K562 (cell line): ENCODE measurements around the gene NTNG1. TPM values are rescaled to one million over a fixed set of nuclear protein-coding genes. Genes with fewer than 3 reads are reported as not detected.
A peak's percentile ranks its signal among the peaks of the same experiment; 100 is the strongest.

ENCODE experiments used
- ATAC-seq: fragments of 200-7000 bp; cut with Tn5 transposase; 3 replicates; pipeline ENCODE4 v1.9.1; 2020; ENCODE audit warnings: moderate library complexity
- BruUV-seq: library from RNA; stranded (reverse); fragments of 400-500 nt; replicated peaks from 2 replicates; lab custom pipeline; 2021; lab: Mats Ljungman, UMichigan
- CTCF ChIA-PET: fragments of 300-600 bp; formaldehyde crosslinking; extraction: SDS; loops from one replicate; lab custom pipeline; 2021; ENCODE audit warnings: low intra/inter-chr PET ratio; lab: Yijun Ruan, JAX
- POLR2A ChIA-PET: fragments of 300-600, 350-650 bp; sonication (Branson Sonifier 250); formaldehyde crosslinking; extraction: SDS; loops from one replicate; lab custom pipeline; 2021; ENCODE audit warnings: antibody characterized with exemption, inconsistent platforms; lab: Yijun Ruan, JAX
- DNase-seq, 4 experiments: peaks; one replicate each; pipeline versions ENCODE4 v3.0.0 to v3.0.0-alpha.2; 2011 to 2018; ENCODE audit warnings: low spot score in 3 of 4, mixed read lengths in 3 of 4; ENCODE audit errors: extremely low read depth in 1 of 4
- FAIRE-seq: peaks from 2 replicates; lab custom pipeline; 2011; peaks lifted over from hg19 to GRCh38; lab: Jason Lieb, UNC
- H2AFZ ChIP-seq: 2 replicates; pipeline ENCODE4 v1.6.0; 2011; ENCODE audit warnings: low read depth, low read length, control low read depth, inconsistent platforms
- H3K27ac ChIP-seq: fragments of 200-600 bp; 3 replicates; pipeline ENCODE4 v1.8.0; 2011; ENCODE audit warnings: low read depth, mild to moderate bottlenecking, control low read depth, inconsistent platforms, low read length, moderate library complexity, mixed read lengths; ENCODE audit errors: extremely low read depth
- H3K27me3 ChIP-seq, 2 experiments: fragments of 300-600 bp in 1 of 2; 2 replicates in 1 of 2; 3 replicates in 1 of 2; pipeline versions ENCODE4 v1.6.0 to v1.8.0; 2011; ENCODE audit warnings: inconsistent platforms in 2 of 2, low read length in 2 of 2, mild to moderate bottlenecking in 1 of 2, mixed read lengths in 1 of 2, moderate library complexity in 1 of 2; ENCODE audit not compliant: control insufficient read depth in 2 of 2, insufficient read depth in 2 of 2
- H3K36me3 ChIP-seq: fragments of 300-600 bp; 3 replicates; pipeline ENCODE4 v1.8.0; 2011; ENCODE audit warnings: mild to moderate bottlenecking, low read length, inconsistent platforms; ENCODE audit not compliant: control insufficient read depth, insufficient read depth
- H3K4me1 ChIP-seq, 2 experiments: fragments of 200-600 bp in 1 of 2; replicated peaks in 1 of 2; 2 replicates in 1 of 2; 3 replicates in 1 of 2; pipeline versions ENCODE4 v1.5.1 to v1.8.0; 2011; ENCODE audit warnings: inconsistent platforms in 2 of 2, low read length in 2 of 2, mild to moderate bottlenecking in 1 of 2, mixed read lengths in 1 of 2, moderate library complexity in 1 of 2; ENCODE audit not compliant: control insufficient read depth in 2 of 2, insufficient read depth in 2 of 2
- H3K4me2 ChIP-seq: 2 replicates; pipeline ENCODE4 v1.6.1; 2011; ENCODE audit warnings: low read length, control low read depth, inconsistent platforms, mixed read lengths; ENCODE audit not compliant: insufficient read depth
- H3K4me3 ChIP-seq: fragments of 200-600 bp; sonication (generic), shearing (Covaris generic); 2 replicates; pipeline ENCODE4 v1.5.1; 2016; ENCODE audit warnings: control low read depth, inconsistent platforms
- H3K79me2 ChIP-seq: fragments of 200-600 bp; 3 replicates; pipeline ENCODE4 v1.8.0; 2011; ENCODE audit warnings: low read length, inconsistent platforms; ENCODE audit not compliant: control insufficient read depth, insufficient read depth
- H3K9ac ChIP-seq, 2 experiments: 2 replicates each; pipeline versions ENCODE4 v1.6.0 to v1.6.1; 2011; ENCODE audit warnings: low read depth in 2 of 2, low read length in 2 of 2, control low read depth in 1 of 2, inconsistent platforms in 1 of 2, mild to moderate bottlenecking in 1 of 2, mixed read lengths in 1 of 2; ENCODE audit not compliant: insufficient read depth in 1 of 2
- H3K9me1 ChIP-seq: one replicate; pipeline ENCODE4 v1.6.0; 2011; ENCODE audit warnings: inconsistent platforms, mild to moderate bottlenecking, low read length, moderate library complexity; ENCODE audit not compliant: control insufficient read depth, insufficient read depth
- H3K9me3 ChIP-seq: replicated peaks from 2 replicates; pipeline ENCODE4 v1.5.1; 2011; ENCODE audit warnings: low read depth, low read length, inconsistent platforms; ENCODE audit not compliant: control insufficient read depth, insufficient read depth
- H4K20me1 ChIP-seq: replicated peaks from 2 replicates; pipeline ENCODE4 v1.6.1; 2011; ENCODE audit warnings: low read length, inconsistent platforms, mixed read lengths; ENCODE audit not compliant: control insufficient read depth, insufficient read depth
- ZBTB11 ChIP-seq, 3 experiments: fragments of 200-800 bp in 1 of 3; fragments of 250-450 bp in 1 of 3; fragments of 450-650 bp in 1 of 3; sonication (Bioruptor Pico) in 1 of 3; sonication (Bioruptor generic) in 1 of 3; formaldehyde crosslinking in 1 of 3; IDR thresholded peaks; 2 replicates each; pipeline versions ENCODE4 v1.6.1 to v1.8.0; 2016 to 2022; ENCODE audit warnings: mild to moderate bottlenecking in 2 of 3, missing genetic modification characterization in 2 of 3, missing compliant biosample characterization in 1 of 3, moderate library complexity in 1 of 3
- ZNF76 ChIP-seq: fragments of 250-450 bp; sonication (Bioruptor Pico); IDR thresholded peaks from 2 replicates; pipeline ENCODE4 v1.4.0; 2020; ENCODE audit warnings: mild to moderate bottlenecking, moderate library complexity, borderline replicate concordance
- WGBS: fragments of 100-300 bp; shearing (Covaris generic); methylation state at CpG from one replicate; pipeline ENCODE4 v1.1.6; 2016; ENCODE audit warnings: low coverage, mixed read lengths; ENCODE audit not compliant: insufficient coverage; ENCODE audit errors: missing lambda C conversion rate; 5-methylcytosine and 5-hydroxymethylcytosine counted together
- in situ Hi-C: fragments of 300-500 bp; cut with MboI; formaldehyde crosslinking; loops from 4 replicates; pipeline ENCODE4 v1.15.0; 2018; ENCODE audit warnings: inconsistent platforms, mixed read lengths
- intact Hi-C: fragments of 100-400 bp; cut with micrococcal nuclease; formaldehyde crosslinking; loops from 2 replicates; pipeline ENCODE4 v1.14.2; 2022
- polyA plus RNA-seq, 8 experiments: library from polyadenylated mRNA; depleted of rRNA in 4 of 8; stranded (reverse) in 5 of 8; unstranded in 3 of 8; fragments of >200 nt; fragmentation: Nextera tagmentation in 2 of 8; fragmentation: Illumina TruSeq in 1 of 8; extraction: Ambion mirVana in 2 of 8; extraction: Trizol in 1 of 8; gene quantifications; 2 replicates each; pipeline versions ENCODE4 v1.2.1 to v1.2.3, GENCODE V29; 2011 to 2014; ENCODE audit warnings: inconsistent platforms in 1 of 8, missing spikeins in 1 of 8
- total RNA-seq, 7 experiments: library from RNA; depleted of rRNA in 6 of 7; stranded (reverse); fragments of >200 nt in 6 of 7; fragmentation: Illumina TruSeq in 2 of 7; extraction: Trizol in 2 of 7; gene quantifications; 2 replicates each; pipeline versions ENCODE4 v1.2.1 to v1.2.3, GENCODE V29; 2011 to 2021; ENCODE audit warnings: low replicate concordance in 1 of 7

NTNG1 gene
- total and polyA plus RNA-seq, 9 of the 15 experiments (the other 6 are each of a cell fraction or from before 2014, with no cell fraction given): not detected

GRCh38 chr1:107105914-107106313 is 34.9 kb upstream of the NTNG1 start:
- Histone ChIP-seq H3K4me2 (no peak overlapping the region), H3K4me3 (no peak overlapping the region), H3K27ac (no peak overlapping the region), H3K27me3 (no peaks in the 10 kb centered on the region), H3K9me1 (no peaks in the 10 kb centered on the region), H4K20me1 (no peaks in the 10 kb centered on the region), H3K36me3 (no peaks in the 10 kb centered on the region), H3K4me1 (no peaks in the 10 kb centered on the region), H3K79me2 (no peaks in the 10 kb centered on the region), H3K9me3 (no peaks in the 10 kb centered on the region), H3K9ac (no peak overlapping the region), H2AFZ (no peak overlapping the region)
- in situ Hi-C loops: no loop called here
- ChIA-PET POLR2A (no interaction called here), CTCF (no interaction called here)
- TF ChIP-seq ZBTB11 (CRISPR knock-in tag; IDR thresholded peaks at IDR 0.05): peak in 1 of 3 experiments; percentile 48; a peak in 1 of 6 replicates
- TF ChIP-seq ZNF76 (CRISPR knock-in tag): no peak
- BruUV-seq: no TSS peak
- FAIRE-seq: no peak
- no peak for DNase-seq
- ATAC-seq: no peak
- 0% methylated on average over 3 of the region's 3 CpGs for WGBS
- intact Hi-C loops: no loop called here
